Measurements from ENCODE around the gene ST6GALNAC1. TPM values are rescaled to one million over a fixed set of nuclear protein-coding genes. Genes with fewer than 3 reads are reported as not detected.
A peak's percentile ranks its signal among the peaks of the same experiment; 100 is the strongest.

ST6GALNAC1 gene
- total and polyA plus RNA-seq, 2 of the 13 experiments (the other 11 are each of a cell fraction or from before 2014, with no cell fraction given): not detected

DNA sequence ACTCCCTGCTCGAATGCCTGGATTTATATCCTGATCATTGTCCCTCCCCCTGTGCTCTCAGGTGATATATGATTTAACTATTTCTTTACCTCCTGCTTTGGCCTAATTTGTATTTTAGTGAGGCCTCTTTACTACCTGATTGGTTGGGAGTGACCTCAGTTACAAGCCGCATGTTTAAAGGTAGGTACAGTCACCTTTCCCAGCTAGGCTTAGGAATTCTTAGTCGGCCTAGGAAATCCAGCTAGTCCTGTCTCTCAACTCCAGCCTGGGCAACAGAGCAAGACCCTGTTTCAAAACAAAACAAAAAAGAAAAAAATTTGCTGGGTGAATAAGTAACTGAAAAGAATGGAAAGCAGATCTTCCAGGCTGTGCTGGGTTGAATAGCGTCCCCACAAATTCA, 31.1 kb downstream of the ST6GALNAC1 start (continued):
- 0 out of 2 replicates have a peak, but pooled peaks have one; percentile 37 for TF ChIP-seq ZNF674 (CRISPR knock-in tag; IDR thresholded peaks at IDR 0.05; ENCODE audit: low read depth)
- no peak for TF ChIP-seq TCF7L2 (IDR thresholded peaks at IDR 0.05; ENCODE audit: low read depth, low read length)
- 0 out of 2 replicates have a peak, but pooled peaks have one; percentile 13 for TF ChIP-seq ZNF652 (CRISPR knock-in tag; IDR thresholded peaks at IDR 0.05; ENCODE audit: borderline replicate concordance, low read depth)
- TF ChIP-seq BCL6 (CRISPR knock-in tag; IDR thresholded peaks at IDR 0.05): 0 out of 2 replicates have a peak, but pooled peaks have one; percentile 5

DNA sequence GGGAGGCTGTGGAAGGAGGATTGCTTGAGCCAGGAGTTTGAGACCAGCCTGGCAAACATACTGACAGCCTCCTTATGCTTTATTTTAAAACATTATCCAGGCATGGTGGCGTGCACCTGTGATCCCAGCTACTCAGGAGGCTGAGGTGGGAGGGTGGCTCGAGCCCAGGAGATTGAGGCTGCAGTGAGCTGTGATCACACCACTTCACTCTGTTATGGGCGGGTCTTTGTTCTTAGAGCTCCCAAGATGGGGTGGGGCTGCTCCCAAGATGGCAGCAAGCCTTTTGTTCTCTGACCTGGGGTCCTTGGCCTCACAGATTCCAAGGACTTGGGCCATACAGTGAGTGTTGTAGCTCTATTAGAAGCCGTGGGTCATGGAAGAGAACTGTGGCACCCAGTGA, 31.8 kb downstream of the ST6GALNAC1 start:
- peaks cover 34% of the 10 kb centered on the region for H3K4me1 ChIP-seq (ENCODE audit: insufficient read depth, low read length)
- intact Hi-C loops (cut with micrococcal nuclease; ENCODE audit: unreplicated experiment) (loop anchor here (5.0 kb wide), 1 partner anchor 54 kb away; no protein-coding TSS in a partner anchor), in situ Hi-C loops (cut with HindIII; ENCODE audit: extremely low pct_ligation_motif_present, low pct_unique_long_range_greater_than_20kb) (no loop called here)
- H2AFZ ChIP-seq (ENCODE audit: low read length): no peak overlapping the region
- 85% methylated on average over 4 of the region's 4 CpGs for WGBS (ENCODE audit: low lambda C conversion rate)
- H3K36me3 ChIP-seq (replicated peaks in 1 of 2; ENCODE audit: control insufficient read depth in 1 of 2, insufficient read depth in 2 of 2, low read length in 2 of 2): no peaks in the 10 kb centered on the region
- ChIA-PET POLR2A (interaction anchor here (3.2 to 4.2 kb wide), 3 partner anchors 13 to 60 kb away, joined by 22 to 39 read pairs (median 32); no protein-coding TSS in a partner anchor), CTCF (ENCODE audit: low intra/inter-chr PET ratio, low total read pairs) (no interaction called here)
- no peak for DNase-seq (ENCODE audit: low spot score)
- H4K20me1 ChIP-seq (ENCODE audit: insufficient read depth, low read length): no peaks in the 10 kb centered on the region
- no peak for ATAC-seq
- H3K9me3 ChIP-seq (ENCODE audit: low read length): no peaks in the 10 kb centered on the region
- no peak overlapping the region for H3K4me3 ChIP-seq (replicated peaks in 1 of 3; ENCODE audit: insufficient read depth in 1 of 3, low read depth in 2 of 3, low read length in 3 of 3)
- no peaks in the 10 kb centered on the region for H3K79me2 ChIP-seq (ENCODE audit: insufficient read depth, low read length)
- no peak overlapping the region for H3K4me2 ChIP-seq (ENCODE audit: low read depth, low read length)
- no TSS peak for BruUV-seq (replicated peaks)
- H3K27ac ChIP-seq (ENCODE audit: extremely low read length, insufficient read depth, low read length): no peak overlapping the region
- H3K9ac ChIP-seq (ENCODE audit: insufficient read depth, low read depth, low read length): no peak overlapping the region
- FAIRE-seq: no peak
- H3K27me3 ChIP-seq (ENCODE audit: control insufficient read depth in 1 of 2, insufficient read depth in 2 of 2, low read length in 2 of 2): peaks cover 0 to 6% of the 10 kb centered on the region in 2 experiments; a peak in 1 of 5 replicates
- TF ChIP-seq ONECUT2 (CRISPR knock-in tag; IDR thresholded peaks at IDR 0.05) (no peak), TCF7L2 (IDR thresholded peaks at IDR 0.05; ENCODE audit: low read depth, low read length) (no peak), HDAC1 (CRISPR knock-in tag; IDR thresholded peaks at IDR 0.05) (no peak), HNRNPK (IDR thresholded peaks at IDR 0.05; ENCODE audit: low read depth, low read length, poor library complexity, severe bottlenecking) (no peak), KLF16 (CRISPR knock-in tag; IDR thresholded peaks at IDR 0.05) (no peak), ZNF615 (CRISPR knock-in tag; IDR thresholded peaks at IDR 0.05; ENCODE audit: borderline replicate concordance) (no peak), ZNF367 (CRISPR knock-in tag; IDR thresholded peaks at IDR 0.05; ENCODE audit: borderline replicate concordance) (no peak), ZNF30 (CRISPR knock-in tag; IDR thresholded peaks at IDR 0.05) (no peak), SAFB2 (CRISPR knock-in tag; IDR thresholded peaks at IDR 0.05; ENCODE audit: borderline replicate concordance, low read depth) (no peak)
- TF ChIP-seq, protein P1, sequence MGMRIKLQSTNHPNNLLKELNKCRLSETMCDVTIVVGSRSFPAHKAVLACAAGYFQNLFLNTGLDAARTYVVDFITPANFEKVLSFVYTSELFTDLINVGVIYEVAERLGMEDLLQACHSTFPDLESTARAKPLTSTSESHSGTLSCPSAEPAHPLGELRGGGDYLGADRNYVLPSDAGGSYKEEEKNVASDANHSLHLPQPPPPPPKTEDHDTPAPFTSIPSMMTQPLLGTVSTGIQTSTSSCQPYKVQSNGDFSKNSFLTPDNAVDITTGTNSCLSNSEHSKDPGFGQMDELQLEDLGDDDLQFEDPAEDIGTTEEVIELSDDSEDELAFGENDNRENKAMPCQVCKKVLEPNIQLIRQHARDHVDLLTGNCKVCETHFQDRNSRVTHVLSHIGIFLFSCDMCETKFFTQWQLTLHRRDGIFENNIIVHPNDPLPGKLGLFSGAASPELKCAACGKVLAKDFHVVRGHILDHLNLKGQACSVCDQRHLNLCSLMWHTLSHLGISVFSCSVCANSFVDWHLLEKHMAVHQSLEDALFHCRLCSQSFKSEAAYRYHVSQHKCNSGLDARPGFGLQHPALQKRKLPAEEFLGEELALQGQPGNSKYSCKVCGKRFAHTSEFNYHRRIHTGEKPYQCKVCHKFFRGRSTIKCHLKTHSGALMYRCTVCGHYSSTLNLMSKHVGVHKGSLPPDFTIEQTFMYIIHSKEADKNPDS (CRISPR knock-in tag; IDR thresholded peaks at IDR 0.05): no peak
- TF ChIP-seq, protein P2, sequence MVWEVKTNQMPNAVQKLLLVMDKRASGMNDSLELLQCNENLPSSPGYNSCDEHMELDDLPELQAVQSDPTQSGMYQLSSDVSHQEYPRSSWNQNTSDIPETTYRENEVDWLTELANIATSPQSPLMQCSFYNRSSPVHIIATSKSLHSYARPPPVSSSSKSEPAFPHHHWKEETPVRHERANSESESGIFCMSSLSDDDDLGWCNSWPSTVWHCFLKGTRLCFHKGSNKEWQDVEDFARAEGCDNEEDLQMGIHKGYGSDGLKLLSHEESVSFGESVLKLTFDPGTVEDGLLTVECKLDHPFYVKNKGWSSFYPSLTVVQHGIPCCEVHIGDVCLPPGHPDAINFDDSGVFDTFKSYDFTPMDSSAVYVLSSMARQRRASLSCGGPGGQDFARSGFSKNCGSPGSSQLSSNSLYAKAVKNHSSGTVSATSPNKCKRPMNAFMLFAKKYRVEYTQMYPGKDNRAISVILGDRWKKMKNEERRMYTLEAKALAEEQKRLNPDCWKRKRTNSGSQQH (CRISPR knock-in tag; IDR thresholded peaks at IDR 0.05; ENCODE audit: low read depth): no peak
- TF ChIP-seq, protein P3, sequence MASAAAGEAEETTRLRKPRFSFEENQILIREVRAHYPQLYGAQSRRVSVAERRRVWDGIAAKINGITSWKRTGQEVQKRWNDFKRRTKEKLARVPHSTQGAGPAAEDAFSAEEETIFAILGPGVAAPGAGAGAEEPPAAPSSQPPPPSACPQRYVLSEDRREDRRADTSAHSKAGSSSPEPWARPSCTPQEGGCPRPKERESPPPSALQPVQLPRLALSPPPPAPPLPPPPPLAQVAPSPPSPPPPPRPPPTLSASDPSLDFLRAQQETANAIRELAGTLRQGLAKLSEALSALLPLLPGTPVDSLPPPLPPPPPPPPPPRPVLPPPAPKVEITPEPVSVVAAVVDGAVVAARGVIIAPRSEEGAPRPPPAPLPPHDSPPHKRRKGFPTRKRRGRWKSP (CRISPR knock-in tag; IDR thresholded peaks at IDR 0.05): no peak
- TF ChIP-seq, protein P4, sequence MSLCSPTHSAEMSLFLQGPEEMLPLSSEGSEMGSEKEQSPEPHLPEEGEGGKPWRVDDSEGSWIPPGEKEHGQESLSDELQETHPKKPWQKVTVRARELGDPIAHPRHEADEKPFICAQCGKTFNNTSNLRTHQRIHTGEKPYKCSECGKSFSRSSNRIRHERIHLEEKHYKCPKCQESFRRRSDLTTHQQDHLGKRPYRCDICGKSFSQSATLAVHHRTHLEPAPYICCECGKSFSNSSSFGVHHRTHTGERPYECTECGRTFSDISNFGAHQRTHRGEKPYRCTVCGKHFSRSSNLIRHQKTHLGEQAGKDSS (CRISPR knock-in tag; IDR thresholded peaks at IDR 0.05; ENCODE audit: borderline replicate concordance, low read depth): no peak

All from HepG2 (cell line).